ENCODE results near the gene CUX1.

DNA sequence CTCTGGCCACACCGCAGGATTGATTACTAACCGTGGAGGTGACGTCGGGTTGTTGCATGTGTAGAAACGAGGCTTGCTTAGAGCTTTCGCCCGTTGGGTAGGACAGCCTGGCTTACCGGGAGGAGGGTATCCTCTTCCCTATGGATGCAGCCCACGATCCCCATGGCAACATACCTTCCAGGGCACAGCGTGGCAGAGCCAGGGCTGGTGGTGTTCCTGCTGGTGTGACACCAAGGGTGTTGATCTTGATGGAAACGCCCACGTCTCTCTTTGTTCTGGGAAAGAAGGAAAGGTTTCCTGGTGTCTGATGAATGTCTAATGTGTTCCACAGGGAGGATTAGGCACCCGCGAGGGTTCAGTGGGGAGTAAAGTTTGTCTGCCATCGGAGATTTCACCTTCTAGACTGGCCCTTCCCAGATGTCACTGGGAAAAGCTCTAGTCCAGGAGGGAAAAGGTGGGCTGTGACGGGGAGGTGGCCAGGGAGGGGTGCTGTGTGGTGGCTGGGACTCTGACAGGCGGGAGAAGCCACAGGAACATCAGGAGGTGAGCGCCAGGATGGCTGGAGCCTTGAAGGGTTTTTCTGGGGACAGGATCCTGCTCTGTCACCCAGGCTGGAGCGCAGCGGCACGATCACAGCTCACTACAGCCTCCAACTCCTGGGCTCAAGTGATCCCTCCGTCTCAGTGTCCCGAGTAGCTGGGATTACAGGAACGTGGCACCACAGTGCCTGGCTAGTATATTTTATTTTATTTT is 102.1 kb downstream of the CUX1 start:
- TF ChIP-seq, protein P1, sequence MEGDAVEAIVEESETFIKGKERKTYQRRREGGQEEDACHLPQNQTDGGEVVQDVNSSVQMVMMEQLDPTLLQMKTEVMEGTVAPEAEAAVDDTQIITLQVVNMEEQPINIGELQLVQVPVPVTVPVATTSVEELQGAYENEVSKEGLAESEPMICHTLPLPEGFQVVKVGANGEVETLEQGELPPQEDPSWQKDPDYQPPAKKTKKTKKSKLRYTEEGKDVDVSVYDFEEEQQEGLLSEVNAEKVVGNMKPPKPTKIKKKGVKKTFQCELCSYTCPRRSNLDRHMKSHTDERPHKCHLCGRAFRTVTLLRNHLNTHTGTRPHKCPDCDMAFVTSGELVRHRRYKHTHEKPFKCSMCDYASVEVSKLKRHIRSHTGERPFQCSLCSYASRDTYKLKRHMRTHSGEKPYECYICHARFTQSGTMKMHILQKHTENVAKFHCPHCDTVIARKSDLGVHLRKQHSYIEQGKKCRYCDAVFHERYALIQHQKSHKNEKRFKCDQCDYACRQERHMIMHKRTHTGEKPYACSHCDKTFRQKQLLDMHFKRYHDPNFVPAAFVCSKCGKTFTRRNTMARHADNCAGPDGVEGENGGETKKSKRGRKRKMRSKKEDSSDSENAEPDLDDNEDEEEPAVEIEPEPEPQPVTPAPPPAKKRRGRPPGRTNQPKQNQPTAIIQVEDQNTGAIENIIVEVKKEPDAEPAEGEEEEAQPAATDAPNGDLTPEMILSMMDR (IDR thresholded peaks at IDR 0.05; ENCODE audit: low read length) = no peak
- TF ChIP-seq EZH2 (optimal IDR thresholded peaks at IDR 0.05; ENCODE audit: low read depth, low read length) (no peak), EZH2phosphoT487 (IDR thresholded peaks at IDR 0.05; ENCODE audit: low read length) (no peak)

Data from MM.1S (cell line).